ENCODE measurements around the gene COP1. TPM values are rescaled to one million over a fixed set of nuclear protein-coding genes. Genes with fewer than 3 reads are reported as not detected.

COP1 gene
- total RNA-seq, 1 experiment from 2014 or later, result 47.0 TPM

GRCh38 chr1:175963740-175964139 lies 243.3 kb downstream of the COP1 start:
- BruUV-seq (replicated peaks), result no TSS peak
- CTCF ChIA-PET, result no interaction called here

GRCh38 chr1:175960169-175960568 lies 246.9 kb downstream of the COP1 start:
- CTCF ChIA-PET, result no interaction called here
- Mint-ChIP-seq H3K27me3 (ENCODE audit: insufficient read depth, unreplicated experiment) (no peaks in the 10 kb centered on the region), H3K4me3 (ENCODE audit: unreplicated experiment) (no peak overlapping the region), H3K9me3 (ENCODE audit: unreplicated experiment) (no peaks in the 10 kb centered on the region), H3K27ac (ENCODE audit: low read depth, unreplicated experiment) (no peak overlapping the region), H3K4me1 (ENCODE audit: insufficient read depth, unreplicated experiment) (no peaks in the 10 kb centered on the region), H3K36me3 (ENCODE audit: insufficient read depth, unreplicated experiment) (peaks cover 17% of the 10 kb centered on the region)
- BruUV-seq (replicated peaks), result no TSS peak
- DNase-seq (ENCODE audit: unreplicated experiment), result no peak
- POLR2A ChIA-PET, result no interaction called here
- TF ChIP-seq CTCF (IDR thresholded peaks at IDR 0.05; ENCODE audit: unreplicated experiment), result no peak
- intact Hi-C loops (cut with micrococcal nuclease), result no loop called here

More at GRCh38 chr1:175963740-175964139, 243.3 kb downstream of the COP1 start:
- Mint-ChIP-seq H3K36me3 (ENCODE audit: insufficient read depth, unreplicated experiment) (peaks cover 17% of the 10 kb centered on the region), H3K4me1 (ENCODE audit: insufficient read depth, unreplicated experiment) (no peaks in the 10 kb centered on the region), H3K27me3 (ENCODE audit: insufficient read depth, unreplicated experiment) (no peaks in the 10 kb centered on the region), H3K27ac (ENCODE audit: low read depth, unreplicated experiment) (no peak overlapping the region), H3K4me3 (ENCODE audit: unreplicated experiment) (no peak overlapping the region), H3K9me3 (ENCODE audit: unreplicated experiment) (no peaks in the 10 kb centered on the region)
- POLR2A ChIA-PET, result no interaction called here
- DNase-seq (ENCODE audit: unreplicated experiment), result no peak
- intact Hi-C loops (cut with micrococcal nuclease), result no loop called here
- no peak for TF ChIP-seq CTCF (IDR thresholded peaks at IDR 0.05; ENCODE audit: unreplicated experiment)

- BruUV-seq (replicated peaks), result no TSS peak
- DNase-seq (ENCODE audit: unreplicated experiment), result no peak
- ChIA-PET CTCF (interaction anchor here (0.7 kb wide), 1 partner anchor 204 kb away, joined by 3 read pairs; no protein-coding TSS in a partner anchor), POLR2A (no interaction called here)
- Mint-ChIP-seq H3K36me3 (ENCODE audit: insufficient read depth, unreplicated experiment) (peaks cover 43% of the 10 kb centered on the region), H3K27ac (ENCODE audit: low read depth, unreplicated experiment) (no peak overlapping the region), H3K27me3 (ENCODE audit: insufficient read depth, unreplicated experiment) (no peaks in the 10 kb centered on the region), H3K4me3 (ENCODE audit: unreplicated experiment) (no peak overlapping the region), H3K4me1 (ENCODE audit: insufficient read depth, unreplicated experiment) (no peaks in the 10 kb centered on the region), H3K9me3 (ENCODE audit: unreplicated experiment) (peaks cover 10% of the 10 kb centered on the region)
- intact Hi-C loops (cut with micrococcal nuclease), result no loop called here
- no peak for TF ChIP-seq CTCF (IDR thresholded peaks at IDR 0.05; ENCODE audit: unreplicated experiment)
Observed at GRCh38 chr1:175951627-175952026, 255.5 kb downstream of the COP1 start.

- H3K9me3 Mint-ChIP-seq (ENCODE audit: unreplicated experiment), result peaks cover 10% of the 10 kb centered on the region
- TF ChIP-seq CTCF (IDR thresholded peaks at IDR 0.05; ENCODE audit: unreplicated experiment), result no peak
- no peak overlapping the region for H3K4me3 Mint-ChIP-seq (ENCODE audit: unreplicated experiment)
- H3K36me3 Mint-ChIP-seq (ENCODE audit: insufficient read depth, unreplicated experiment), result peaks cover 63% of the 10 kb centered on the region
- ChIA-PET POLR2A (interaction anchor here (0.9 kb wide), 1 partner anchor 9 kb away, joined by 3 read pairs; no protein-coding TSS in a partner anchor), CTCF (interaction anchor here (0.6 kb wide), 1 partner anchor 190 kb away, joined by 3 read pairs; no protein-coding TSS in a partner anchor)
- H3K4me1 Mint-ChIP-seq (ENCODE audit: insufficient read depth, unreplicated experiment), result no peaks in the 10 kb centered on the region
- H3K27me3 Mint-ChIP-seq (ENCODE audit: insufficient read depth, unreplicated experiment), result no peaks in the 10 kb centered on the region
- DNase-seq (ENCODE audit: unreplicated experiment), result no peak
- no TSS peak for BruUV-seq (replicated peaks)
- no peak overlapping the region for H3K27ac Mint-ChIP-seq (ENCODE audit: low read depth, unreplicated experiment)
- intact Hi-C loops (cut with micrococcal nuclease), result no loop called here
Observed at GRCh38 chr1:175947771-175948170, 259.3 kb downstream of the COP1 start.
